Body of pancreas (tissue), 4 donors: ENCODE results near the gene COL24A1. TPM values are rescaled to one million over a fixed set of nuclear protein-coding genes. Genes with fewer than 3 reads are reported as not detected.

Experiments used
- ATAC-seq: fragments of 150-250 bp; one replicate; pipeline ENCODE4 v1.9.1; 2016
- DNase-seq, 4 donors: peaks; one replicate each; pipeline ENCODE4 v3.0.0-alpha.2; 2019
- H3K27ac ChIP-seq, 4 donors: fragments of 200-600 bp; sonication (generic); 1 replicate in 3 of 4; 2 replicates in 1 of 4; pipeline versions ENCODE4 v1.5.1 to v1.6.1; 2016 to 2019; ENCODE audit warnings: mild to moderate bottlenecking in 1 of 4, mixed read lengths in 1 of 4, moderate library complexity in 1 of 4
- H3K27me3 ChIP-seq, 2 donors: fragments of 200-600 bp; sonication (generic); one replicate each; pipeline ENCODE4 v1.6.0; 2016; ENCODE audit warnings: mild to moderate bottlenecking in 1 of 2
- H3K36me3 ChIP-seq, 2 donors: fragments of 200-600 bp; sonication (generic); replicated peaks in 1 of 2; 2 replicates each; pipeline ENCODE4 v1.5.1; 2016; ENCODE audit warnings: low read depth in 2 of 2; ENCODE audit not compliant: insufficient read depth in 1 of 2
- H3K4me1 ChIP-seq: fragments of 200-600 bp; sonication (generic); one replicate; pipeline ENCODE4 v1.6.0; 2016
- H3K4me3 ChIP-seq, 2 donors: fragments of 200-600 bp; sonication (generic); 1 replicate in 1 of 2; 2 replicates in 1 of 2; pipeline ENCODE4 v1.5.1; 2016 to 2019
- H3K9me3 ChIP-seq, 3 donors: fragments of 200-600 bp; sonication (generic); 1 replicate in 2 of 3; 2 replicates in 1 of 3; pipeline ENCODE4 v1.5.1; 2016
- POLR2A ChIP-seq, 3 donors: fragments of 450-650 bp; IDR thresholded peaks; one replicate each; pipeline ENCODE4 v1.6.1; 2016; ENCODE audit warnings: antibody characterized with exemption in 3 of 3, mild to moderate bottlenecking in 2 of 3
- WGBS, 2 donors: methylation state at CpG; one replicate each; pipeline ENCODE4 v1.1.5; 2017; 5-methylcytosine and 5-hydroxymethylcytosine counted together
- intact Hi-C: fragments of 100-400 bp; cut with DNase I; formaldehyde crosslinking; loops from one replicate; pipeline ENCODE4 v1.15.1; 2023
- total RNA-seq, 2 donors: library from RNA; depleted of rRNA; stranded (reverse); fragments of >200 nt; gene quantifications; one replicate each; pipeline ENCODE4 v1.1.0, GENCODE V29; 2016
- TF ChIP-seq, protein P1 (sequence below), 7 experiments: fragments of 450-650 bp in 4 of 7; fragments of 200-600 bp in 3 of 7; sonication (generic) in 3 of 7; IDR thresholded peaks; one replicate each; pipeline ENCODE4 v1.5.1; 2016 to 2019; ENCODE audit warnings: antibody characterized with exemption in 7 of 7

The COL24A1 gene
- total RNA-seq, 2 donors from 2014 or later = under 0.01 TPM; not detected in 1

DNA sequence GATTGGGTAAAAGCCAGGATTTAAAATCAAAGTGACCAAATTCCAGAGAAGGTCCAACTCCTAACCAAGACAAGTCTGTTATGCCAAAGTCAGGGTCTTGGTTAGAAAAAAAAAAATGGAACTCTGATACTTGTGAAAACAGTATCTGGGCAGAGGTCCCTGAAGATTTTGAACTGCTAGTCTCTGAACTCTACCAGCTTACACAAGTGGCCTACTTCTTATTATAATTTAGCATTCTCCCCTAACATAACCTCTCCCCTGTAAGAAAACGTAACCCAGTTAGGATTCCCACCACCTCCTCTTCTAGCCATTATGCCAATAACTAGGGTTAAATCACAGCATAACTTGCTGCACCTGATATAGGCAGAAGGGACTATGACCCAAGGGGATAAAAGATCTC is 220.5 kb downstream of the COL24A1 start:
- DNase-seq (no peak), ATAC-seq (no peak)
- no peaks in the 10 kb centered on the region for H3K9me3 ChIP-seq
- 70 to 95% methylated on average over 1 of the region's 1 CpG for WGBS, 2 donors
- intact Hi-C loops = no loop called here
- no peaks in the 10 kb centered on the region for H3K4me1 ChIP-seq
- H3K27me3 ChIP-seq = no peaks in the 10 kb centered on the region
- TF ChIP-seq POLR2A (IDR thresholded peaks at IDR 0.05) = no peak
- TF ChIP-seq, protein P1, sequence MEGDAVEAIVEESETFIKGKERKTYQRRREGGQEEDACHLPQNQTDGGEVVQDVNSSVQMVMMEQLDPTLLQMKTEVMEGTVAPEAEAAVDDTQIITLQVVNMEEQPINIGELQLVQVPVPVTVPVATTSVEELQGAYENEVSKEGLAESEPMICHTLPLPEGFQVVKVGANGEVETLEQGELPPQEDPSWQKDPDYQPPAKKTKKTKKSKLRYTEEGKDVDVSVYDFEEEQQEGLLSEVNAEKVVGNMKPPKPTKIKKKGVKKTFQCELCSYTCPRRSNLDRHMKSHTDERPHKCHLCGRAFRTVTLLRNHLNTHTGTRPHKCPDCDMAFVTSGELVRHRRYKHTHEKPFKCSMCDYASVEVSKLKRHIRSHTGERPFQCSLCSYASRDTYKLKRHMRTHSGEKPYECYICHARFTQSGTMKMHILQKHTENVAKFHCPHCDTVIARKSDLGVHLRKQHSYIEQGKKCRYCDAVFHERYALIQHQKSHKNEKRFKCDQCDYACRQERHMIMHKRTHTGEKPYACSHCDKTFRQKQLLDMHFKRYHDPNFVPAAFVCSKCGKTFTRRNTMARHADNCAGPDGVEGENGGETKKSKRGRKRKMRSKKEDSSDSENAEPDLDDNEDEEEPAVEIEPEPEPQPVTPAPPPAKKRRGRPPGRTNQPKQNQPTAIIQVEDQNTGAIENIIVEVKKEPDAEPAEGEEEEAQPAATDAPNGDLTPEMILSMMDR (IDR thresholded peaks at IDR 0.05) = no peak
- no peaks in the 10 kb centered on the region for H3K36me3 ChIP-seq
- no peak overlapping the region for H3K27ac ChIP-seq
- no peak overlapping the region for H3K4me3 ChIP-seq

DNA sequence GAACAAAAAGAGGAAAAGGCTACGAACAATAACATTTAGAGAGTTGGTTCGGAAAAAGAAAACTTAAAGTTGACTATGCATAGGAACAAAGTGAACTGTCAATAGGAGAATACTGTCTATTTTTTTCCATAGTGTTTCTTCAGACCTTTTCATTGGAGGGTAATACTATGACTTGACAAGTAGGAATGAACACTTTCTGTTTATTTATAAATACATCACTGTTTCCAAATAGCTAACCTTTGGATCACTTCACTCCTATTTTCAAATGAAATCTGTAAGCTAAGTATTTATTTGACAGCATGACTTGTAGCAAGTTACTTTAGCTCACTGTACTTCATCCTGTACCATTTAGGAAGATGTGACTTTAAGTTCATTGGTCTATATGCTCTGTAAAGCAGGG is 221.3 kb downstream of the COL24A1 start:
- Histone ChIP-seq H3K4me3 (no peak overlapping the region), H3K27ac (no peak overlapping the region), H3K4me1 (no peaks in the 10 kb centered on the region), H3K36me3 (no peaks in the 10 kb centered on the region), H3K27me3 (no peaks in the 10 kb centered on the region), H3K9me3 (no peaks in the 10 kb centered on the region)
- DNase-seq (no peak), ATAC-seq (no peak)
- WGBS, 2 donors = 74 to 95% methylated on average over 2 of the region's 2 CpGs
- intact Hi-C loops = no loop called here
- TF ChIP-seq, protein P1 (IDR thresholded peaks at IDR 0.05) = no peak
- no peak for TF ChIP-seq POLR2A (IDR thresholded peaks at IDR 0.05)

- Histone ChIP-seq H3K27me3 (no peaks in the 10 kb centered on the region), H3K4me1 (no peaks in the 10 kb centered on the region), H3K4me3 (no peak overlapping the region), H3K27ac (no peak overlapping the region), H3K9me3 (no peaks in the 10 kb centered on the region), H3K36me3 (no peaks in the 10 kb centered on the region)
- intact Hi-C loops = no loop called here
- ATAC-seq (no peak), DNase-seq (no peak)
- TF ChIP-seq, protein P1 (IDR thresholded peaks at IDR 0.05) = no peak
- no peak for TF ChIP-seq POLR2A (IDR thresholded peaks at IDR 0.05)
Observed at GRCh38 chr1:85934516-85934915, 222.1 kb downstream of the COL24A1 start.

- Histone ChIP-seq H3K36me3 (no peaks in the 10 kb centered on the region), H3K27me3 (no peaks in the 10 kb centered on the region), H3K27ac (no peak overlapping the region), H3K4me1 (no peaks in the 10 kb centered on the region), H3K4me3 (no peak overlapping the region), H3K9me3 (no peaks in the 10 kb centered on the region)
- TF ChIP-seq, protein P1 (IDR thresholded peaks at IDR 0.05) = no peak
- TF ChIP-seq POLR2A (IDR thresholded peaks at IDR 0.05) = no peak
- intact Hi-C loops = no loop called here
- DNase-seq (no peak), ATAC-seq (no peak)
Observed at GRCh38 chr1:85933961-85934360, 222.6 kb downstream of the COL24A1 start.

GRCh38 chr1:85911742-85912141 is 244.8 kb downstream of the COL24A1 start:
- 29 to 38% methylated on average over 3 of the region's 3 CpGs for WGBS, 2 donors
- intact Hi-C loops = no loop called here
- no peaks in the 10 kb centered on the region for H3K27me3 ChIP-seq

More at GRCh38 chr1:85911742-85912141, 244.8 kb downstream of the COL24A1 start:
- DNase-seq (no peak), ATAC-seq (no peak)
- no peaks in the 10 kb centered on the region for H3K4me1 ChIP-seq
- H3K4me3 ChIP-seq = no peak overlapping the region
- no peak overlapping the region for H3K27ac ChIP-seq
- no peaks in the 10 kb centered on the region for H3K9me3 ChIP-seq
- TF ChIP-seq, protein P1 (IDR thresholded peaks at IDR 0.05) = no peak
- TF ChIP-seq POLR2A (IDR thresholded peaks at IDR 0.05) = no peak
- H3K36me3 ChIP-seq = no peaks in the 10 kb centered on the region
